Left ventricle myocardium inferior (tissue), 1 donor: ENCODE data around the gene OSM. TPM values are rescaled to one million over a fixed set of nuclear protein-coding genes. Genes with fewer than 3 reads are reported as not detected.

ENCODE experiments used
- DNase-seq: peaks from one replicate; pipeline ENCODE4 v3.0.0-alpha.2; 2020
- H3K27ac ChIP-seq: fragments of 200-600 bp; replicated peaks from 2 replicates; pipeline ENCODE4 v1.8.0; 2021
- H3K27me3 ChIP-seq: fragments of 200-600 bp; 2 replicates; pipeline ENCODE4 v1.8.0; 2021; ENCODE audit warnings: low read depth
- H3K36me3 ChIP-seq: fragments of 200-600 bp; 2 replicates; pipeline ENCODE4 v1.8.0; 2021
- H3K4me1 ChIP-seq: fragments of 200-600 bp; 2 replicates; pipeline ENCODE4 v1.8.0; 2021
- H3K4me3 ChIP-seq: fragments of 200-600 bp; 2 replicates; pipeline ENCODE4 v1.8.0; 2021; ENCODE audit warnings: mild to moderate bottlenecking, moderate library complexity
- H3K9me3 ChIP-seq: fragments of 200-600 bp; replicated peaks from 2 replicates; pipeline ENCODE4 v1.8.0; 2021
- intact Hi-C: fragments of 100-400 bp; cut with micrococcal nuclease; formaldehyde crosslinking; loops from one replicate; pipeline ENCODE4 v1.11.0; 2022
- total RNA-seq: library from RNA; stranded (reverse); fragmentation: NEBNext Ultra II Directional; extraction: Animal tissue kit (Norgen Biotek cat#: 25700); gene quantifications from one replicate; pipeline ENCODE4 v1.2.1, GENCODE V29; 2021
- TF ChIP-seq, protein P1 (sequence below): fragments of 200-600 bp; IDR thresholded peaks from 2 replicates; pipeline ENCODE4 v1.8.0; 2021; ENCODE audit warnings: antibody characterized with exemption, mild to moderate bottlenecking, borderline replicate concordance
- donor health status: DM: no; HTN: yes; CAD: no; lungs with severe emphysema.

OSM gene
- total RNA-seq, 1 donor from 2014 or later, result not detected

DNA sequence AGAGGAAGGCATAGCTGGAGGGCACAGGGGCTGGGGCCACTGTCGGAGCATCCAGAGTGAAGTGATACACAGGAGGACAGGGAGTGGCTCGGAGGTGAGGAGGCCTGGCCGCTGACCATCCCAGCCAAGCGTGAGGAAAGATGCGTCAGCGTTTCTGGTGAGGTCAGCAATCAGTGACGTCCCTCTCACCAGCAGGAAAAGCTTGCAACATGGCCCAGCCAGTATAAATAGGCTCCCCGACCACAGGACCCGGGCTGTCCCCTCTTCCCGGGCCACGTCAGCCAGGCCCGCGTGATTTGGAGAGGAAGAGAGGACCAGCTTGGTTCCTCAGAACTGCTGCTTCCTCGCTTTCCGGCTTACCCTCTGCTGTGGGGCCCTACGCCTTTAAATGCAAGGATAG, 4.2 kb upstream of the OSM start:
- no peak overlapping the region for H3K27ac ChIP-seq
- intact Hi-C loops, result no loop called here

GRCh38 chr22:30268331-30268730, 1.7 kb upstream of the OSM start:
- intact Hi-C loops, result no loop called here
- TF ChIP-seq, protein P1, sequence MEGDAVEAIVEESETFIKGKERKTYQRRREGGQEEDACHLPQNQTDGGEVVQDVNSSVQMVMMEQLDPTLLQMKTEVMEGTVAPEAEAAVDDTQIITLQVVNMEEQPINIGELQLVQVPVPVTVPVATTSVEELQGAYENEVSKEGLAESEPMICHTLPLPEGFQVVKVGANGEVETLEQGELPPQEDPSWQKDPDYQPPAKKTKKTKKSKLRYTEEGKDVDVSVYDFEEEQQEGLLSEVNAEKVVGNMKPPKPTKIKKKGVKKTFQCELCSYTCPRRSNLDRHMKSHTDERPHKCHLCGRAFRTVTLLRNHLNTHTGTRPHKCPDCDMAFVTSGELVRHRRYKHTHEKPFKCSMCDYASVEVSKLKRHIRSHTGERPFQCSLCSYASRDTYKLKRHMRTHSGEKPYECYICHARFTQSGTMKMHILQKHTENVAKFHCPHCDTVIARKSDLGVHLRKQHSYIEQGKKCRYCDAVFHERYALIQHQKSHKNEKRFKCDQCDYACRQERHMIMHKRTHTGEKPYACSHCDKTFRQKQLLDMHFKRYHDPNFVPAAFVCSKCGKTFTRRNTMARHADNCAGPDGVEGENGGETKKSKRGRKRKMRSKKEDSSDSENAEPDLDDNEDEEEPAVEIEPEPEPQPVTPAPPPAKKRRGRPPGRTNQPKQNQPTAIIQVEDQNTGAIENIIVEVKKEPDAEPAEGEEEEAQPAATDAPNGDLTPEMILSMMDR, result no peak
- no peaks in the 10 kb centered on the region for H3K36me3 ChIP-seq
- peaks cover under 1% of the 10 kb centered on the region for H3K4me1 ChIP-seq
- H3K4me3 ChIP-seq, result no peak overlapping the region
- H3K9me3 ChIP-seq, result no peaks in the 10 kb centered on the region
- peaks cover 31% of the 10 kb centered on the region for H3K27me3 ChIP-seq
- H3K27ac ChIP-seq, result no peak overlapping the region
- DNase-seq, result no peak

More for the DNA sequence above, 4.2 kb upstream of the OSM start:
- peaks cover 8% of the 10 kb centered on the region for H3K27me3 ChIP-seq
- no peak overlapping the region for H3K4me3 ChIP-seq
- no peaks in the 10 kb centered on the region for H3K4me1 ChIP-seq
- H3K36me3 ChIP-seq, result no peaks in the 10 kb centered on the region
- TF ChIP-seq, protein P1, result no peak
- peak; percentile 70 for DNase-seq
- H3K9me3 ChIP-seq, result no peaks in the 10 kb centered on the region

DNA sequence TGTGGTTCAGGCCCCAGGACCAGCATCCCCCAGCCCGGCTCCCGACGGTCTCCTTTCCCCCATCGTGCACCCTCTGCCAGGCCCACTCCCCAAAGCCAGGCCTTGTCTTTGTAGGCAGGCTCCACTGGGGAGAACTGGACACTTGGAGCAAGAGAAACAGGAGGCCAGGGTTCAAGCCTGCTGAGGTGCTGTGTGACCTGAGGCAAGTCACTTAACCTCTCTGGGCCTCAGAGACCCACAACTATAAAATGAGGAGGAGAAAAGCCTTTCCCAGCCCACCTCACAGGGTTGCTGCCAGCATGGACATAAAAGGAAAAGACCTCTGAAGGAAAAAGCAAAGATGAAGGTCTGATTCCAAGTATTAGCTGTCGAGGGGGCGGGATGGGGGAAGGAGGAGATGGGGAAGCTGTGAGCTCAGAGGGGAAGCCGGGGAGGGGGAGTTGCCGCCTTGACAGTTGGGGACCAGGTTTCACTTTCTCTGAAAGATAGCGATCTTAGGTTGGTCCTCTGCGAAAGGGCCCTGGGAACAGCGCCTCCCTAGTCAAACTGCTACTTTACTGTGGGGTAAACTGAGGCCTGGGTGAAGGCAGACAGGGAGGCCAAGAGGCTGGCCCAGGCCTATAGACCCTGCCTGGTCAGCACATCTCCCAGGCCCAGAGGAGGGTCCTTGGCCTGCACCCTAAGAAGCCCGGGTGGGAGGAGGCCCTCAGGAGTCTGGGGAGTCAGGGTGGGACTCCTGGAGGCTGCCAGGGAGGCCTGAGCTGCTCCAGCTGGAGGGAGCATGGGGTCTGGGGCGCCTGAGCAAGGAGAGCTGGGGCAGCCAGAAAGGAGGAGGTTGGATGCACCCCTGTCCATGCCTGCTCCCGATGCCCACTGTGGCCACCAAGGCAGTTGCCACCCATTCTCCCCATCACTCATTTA, 991 bp upstream of the OSM start:
- Histone ChIP-seq H3K4me1 (peaks cover 6% of the 10 kb centered on the region), H3K9me3 (no peaks in the 10 kb centered on the region), H3K27me3 (peaks cover 33% of the 10 kb centered on the region), H3K27ac (peak overlapping the region; percentile 57), H3K4me3 (peak overlapping the region; percentile 44), H3K36me3 (no peaks in the 10 kb centered on the region)
- TF ChIP-seq, protein P1, result no peak
- DNase-seq, result no peak
- intact Hi-C loops, result no loop called here

- DNase-seq, result peak; percentile 65
- H3K9me3 ChIP-seq, result no peaks in the 10 kb centered on the region
- peaks cover 6% of the 10 kb centered on the region for H3K4me1 ChIP-seq
- intact Hi-C loops, result no loop called here
- TF ChIP-seq, protein P1, result no peak
- H3K36me3 ChIP-seq, result no peaks in the 10 kb centered on the region
- peak overlapping the region; percentile 44 for H3K4me3 ChIP-seq
- H3K27ac ChIP-seq, result peak overlapping the region; percentile 57
- peaks cover 50% of the 10 kb centered on the region for H3K27me3 ChIP-seq
These were observed 717 bp downstream of the OSM start for GRCh38 chr22:30265823-30266444.

DNA sequence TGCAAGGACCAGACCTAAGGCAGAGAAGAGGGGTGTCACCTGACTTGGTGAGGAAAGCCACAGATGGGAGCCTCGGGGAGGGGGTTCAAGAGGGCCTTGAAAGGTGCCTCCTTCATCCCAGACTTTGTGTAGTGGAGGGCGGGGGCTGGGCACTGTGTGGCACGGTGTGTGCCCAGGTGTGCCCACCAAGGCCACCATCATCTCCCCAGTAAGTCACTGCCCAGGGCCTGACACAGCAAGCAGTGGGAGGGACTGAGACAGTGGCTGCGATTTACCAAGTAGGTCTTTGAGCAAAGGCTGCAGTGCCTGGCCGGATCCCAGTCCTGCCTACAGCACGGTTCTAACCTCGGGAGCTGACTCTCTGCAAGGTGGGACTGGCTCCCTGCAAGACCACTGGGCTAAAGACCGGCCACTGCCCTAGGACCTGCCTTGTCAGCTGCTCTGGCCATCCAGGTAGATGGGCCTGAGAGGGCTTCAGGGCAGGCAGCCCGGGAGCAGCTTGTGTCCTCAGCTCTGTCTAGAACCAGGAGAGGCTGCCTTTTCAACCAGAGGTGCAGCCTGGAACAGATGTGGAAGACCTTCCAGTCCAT, 1.4 kb downstream of the OSM start:
- Histone ChIP-seq H3K9me3 (no peaks in the 10 kb centered on the region), H3K4me3 (no peak overlapping the region), H3K27me3 (peaks cover 54% of the 10 kb centered on the region), H3K36me3 (no peaks in the 10 kb centered on the region), H3K27ac (no peak overlapping the region), H3K4me1 (peaks cover 6% of the 10 kb centered on the region)
- DNase-seq, result no peak
- TF ChIP-seq, protein P1, result no peak
- intact Hi-C loops, result no loop called here
